GM21367 (cell line): ENCODE results near the gene GNAS-AS1.

Experiments used
- ATAC-seq: cut with Tn5 transposase; IDR thresholded peaks from one replicate; pipeline ENCODE4 v1.9.1; 2021; ENCODE audit not compliant: unreplicated experiment

The GNAS-AS1 gene

GRCh38 chr20:58886546-58886945 lies 35.8 kb upstream of the GNAS-AS1 start:
- no peak for ATAC-seq

DNA sequence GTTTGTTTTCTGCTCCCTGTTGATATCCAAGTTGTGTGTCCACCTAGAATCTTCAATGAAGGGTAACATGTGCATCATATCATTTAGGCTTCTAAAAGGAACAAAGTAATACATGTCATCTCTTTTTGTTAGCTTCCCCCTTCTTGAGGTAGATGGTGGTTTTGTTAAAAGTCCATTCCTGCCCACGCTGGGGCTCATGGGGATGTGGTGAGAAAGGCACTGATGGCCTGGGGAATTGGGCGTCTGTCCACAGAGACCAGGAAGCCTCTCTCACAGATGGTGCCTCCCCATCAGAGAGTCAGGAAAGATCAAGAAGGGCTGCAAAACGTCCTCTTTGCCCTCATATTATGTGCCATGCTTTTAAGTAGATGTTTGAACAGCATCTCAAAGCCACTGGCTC lies 34.3 kb upstream of the GNAS-AS1 start:
- no peak for ATAC-seq

- ATAC-seq = no peak
These were observed 32.6 kb upstream of the GNAS-AS1 start for GRCh38 chr20:58883241-58883691.

- no peak for ATAC-seq
These were observed 32.0 kb upstream of the GNAS-AS1 start for GRCh38 chr20:58882704-58883089.

DNA sequence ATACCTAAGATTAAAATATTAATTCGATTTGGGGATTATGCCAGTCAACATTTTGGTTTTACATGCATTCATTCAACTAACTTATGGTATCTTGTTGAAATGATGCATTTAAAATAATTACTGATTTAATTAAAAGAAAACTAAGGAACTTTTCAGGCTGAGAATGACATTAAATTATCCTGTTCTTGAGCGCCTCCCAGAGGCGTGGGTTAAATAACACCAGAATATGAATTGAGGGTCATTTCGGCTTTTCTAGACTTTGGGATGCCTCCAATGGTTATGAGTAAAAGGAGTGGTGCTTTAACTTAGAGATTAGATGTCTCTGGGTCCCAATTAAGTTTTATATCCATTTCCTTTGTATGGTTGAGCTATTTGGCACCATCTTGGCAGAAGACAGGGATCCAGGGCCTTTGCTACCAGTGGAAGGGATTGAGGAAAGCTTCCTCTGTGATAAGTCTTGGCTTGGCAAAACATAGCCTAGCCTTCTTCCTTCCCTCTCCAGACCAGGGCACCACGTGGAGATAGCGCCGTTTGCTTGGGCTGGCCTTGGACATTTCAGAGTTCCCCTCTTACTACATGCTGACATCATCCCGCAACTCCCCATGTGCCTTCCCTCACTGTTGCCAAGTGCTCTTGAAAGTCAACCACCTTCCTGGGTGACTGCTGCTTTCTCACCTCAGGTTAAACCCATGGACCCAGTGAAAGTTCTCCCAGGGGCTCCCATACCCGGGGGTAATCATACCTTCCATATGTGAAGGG lies 30.5 kb upstream of the GNAS-AS1 start:
- no peak for ATAC-seq

GRCh38 chr20:58880441-58880840 lies 29.7 kb upstream of the GNAS-AS1 start:
- ATAC-seq = no peak

DNA sequence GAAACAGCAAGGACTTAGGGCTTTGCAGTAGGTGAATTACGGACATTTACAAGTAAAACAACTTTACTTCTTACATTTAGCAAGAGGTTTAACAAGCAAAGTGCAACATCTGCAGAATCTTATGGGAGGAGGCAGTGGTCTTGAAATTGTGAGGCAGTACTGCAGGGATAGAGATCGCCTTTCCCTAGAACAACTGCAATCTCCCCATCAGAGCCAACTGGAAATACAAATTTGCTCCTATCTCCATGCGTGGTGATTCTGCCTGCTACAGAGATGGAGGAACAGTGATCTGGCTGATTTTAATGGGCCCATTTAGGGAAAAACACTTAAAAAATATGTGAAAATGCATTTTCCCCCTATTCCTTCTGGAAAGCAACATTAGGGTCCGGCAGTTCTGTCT lies 27.7 kb upstream of the GNAS-AS1 start:
- ATAC-seq = no peak

GRCh38 chr20:58877976-58878360 lies 27.3 kb upstream of the GNAS-AS1 start:
- no peak for ATAC-seq

DNA sequence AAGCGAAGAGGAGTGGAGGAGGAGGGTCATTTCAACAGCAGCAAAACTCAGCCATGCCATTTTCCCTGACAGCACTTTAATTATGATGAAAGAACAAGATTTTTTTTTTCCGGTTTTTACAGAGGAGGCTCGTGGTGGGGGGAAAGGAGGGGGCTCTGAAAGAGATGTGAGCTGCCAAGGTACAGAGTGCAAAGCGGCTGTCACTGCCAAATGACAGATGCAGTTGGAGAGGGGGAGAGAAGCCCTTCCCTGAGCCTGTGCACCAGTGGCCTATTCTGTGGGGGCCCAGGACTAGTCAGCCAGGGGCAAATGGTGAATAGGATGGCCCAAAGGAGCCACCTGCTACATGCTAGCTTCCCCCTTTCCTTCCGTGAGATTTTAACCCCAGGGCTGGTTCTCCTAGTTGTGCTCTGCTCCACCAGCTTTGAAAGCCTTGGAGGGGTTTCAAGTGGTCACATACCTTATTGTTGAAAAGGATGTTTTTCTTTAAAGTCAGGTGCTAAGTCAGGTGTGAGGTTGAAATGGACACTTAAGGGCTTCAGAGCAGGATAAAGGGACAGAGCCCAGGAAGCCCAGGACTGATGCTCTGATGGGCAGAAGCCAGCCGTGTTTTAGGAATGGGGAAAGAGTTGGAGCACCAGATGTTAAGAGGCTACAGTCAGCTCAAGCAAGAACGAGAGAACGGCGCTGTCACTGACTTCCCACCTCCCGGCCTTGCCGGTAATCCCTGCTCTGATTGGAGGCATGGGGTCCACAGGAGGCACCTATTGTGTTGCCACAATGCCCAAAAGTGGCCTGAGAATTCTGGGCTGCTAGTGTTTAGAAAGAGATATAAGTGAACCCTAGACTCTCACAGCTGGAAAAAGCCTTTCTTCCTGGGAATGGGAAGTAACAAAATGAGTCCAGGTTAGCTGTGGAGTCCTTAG lies 26.6 kb upstream of the GNAS-AS1 start:
- no peak for ATAC-seq

GRCh38 chr20:58876437-58876836 lies 25.7 kb upstream of the GNAS-AS1 start:
- ATAC-seq = no peak

DNA sequence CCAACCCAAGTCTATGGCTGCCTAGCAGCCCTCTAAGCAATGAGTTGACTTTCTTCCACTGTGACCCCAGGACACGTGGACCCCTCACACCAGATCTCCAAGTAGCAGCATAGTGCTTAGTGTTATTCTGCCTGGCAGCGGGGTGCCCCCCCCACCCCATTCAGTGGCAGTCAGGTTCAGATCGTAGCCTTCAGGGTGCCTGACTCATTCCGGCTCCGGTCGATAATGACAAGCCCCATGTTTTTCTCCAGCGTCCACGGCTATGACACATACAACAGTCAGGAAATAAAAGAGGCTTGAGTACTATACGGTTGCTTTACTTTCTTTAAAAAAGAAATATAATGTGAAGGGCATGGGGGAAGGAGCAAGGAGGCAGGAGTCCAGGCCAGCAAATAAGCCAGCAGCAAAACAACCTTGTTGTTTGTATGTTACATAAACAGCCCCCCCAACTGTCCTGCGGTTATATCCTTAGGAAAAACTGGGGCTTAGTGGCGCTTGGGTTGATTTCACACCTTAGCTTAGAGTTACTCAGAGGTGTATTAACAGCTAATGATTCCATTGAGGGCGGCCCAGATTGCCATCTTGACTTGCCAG lies 24.9 kb upstream of the GNAS-AS1 start:
- ATAC-seq = no peak

DNA sequence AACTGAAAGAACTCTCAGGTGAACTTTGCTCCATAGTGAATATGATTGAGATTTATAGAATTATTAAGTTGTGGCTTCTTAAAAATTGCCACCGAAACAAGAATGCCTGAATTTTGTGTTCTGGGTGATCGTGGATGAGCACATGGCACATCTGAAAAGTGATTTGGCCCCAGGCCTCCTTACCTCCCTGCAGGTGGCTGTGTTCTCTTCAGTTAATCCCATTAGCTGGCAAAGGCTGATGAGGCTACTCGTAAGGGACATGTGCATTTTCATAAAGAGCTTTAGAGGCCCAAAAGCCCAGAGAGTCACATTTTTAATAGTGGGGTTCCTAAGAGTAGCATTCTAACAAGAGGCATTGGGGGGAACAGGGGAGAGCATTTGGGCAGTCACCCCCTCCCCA lies 24.4 kb upstream of the GNAS-AS1 start:
- no peak for ATAC-seq

DNA sequence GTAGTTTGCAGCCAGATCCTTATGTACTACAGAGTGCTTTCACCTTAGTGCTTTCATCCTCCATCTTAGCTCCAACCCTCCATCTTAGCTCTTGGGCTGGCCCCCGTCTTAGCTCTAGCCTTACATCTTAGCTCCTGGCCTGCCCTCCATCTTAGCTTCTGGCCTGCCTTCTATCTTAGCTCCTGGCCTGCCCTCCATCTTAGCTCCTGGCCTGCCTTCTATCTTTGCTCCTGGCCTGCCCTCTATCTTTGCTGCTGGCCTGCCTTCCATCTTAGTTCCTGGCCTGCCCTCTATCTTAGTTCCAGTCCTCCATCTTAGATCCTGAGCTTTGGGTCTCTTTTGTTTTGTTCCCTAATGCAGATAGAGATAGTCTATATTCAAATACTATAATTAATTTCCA lies 23.8 kb upstream of the GNAS-AS1 start:
- ATAC-seq = no peak

DNA sequence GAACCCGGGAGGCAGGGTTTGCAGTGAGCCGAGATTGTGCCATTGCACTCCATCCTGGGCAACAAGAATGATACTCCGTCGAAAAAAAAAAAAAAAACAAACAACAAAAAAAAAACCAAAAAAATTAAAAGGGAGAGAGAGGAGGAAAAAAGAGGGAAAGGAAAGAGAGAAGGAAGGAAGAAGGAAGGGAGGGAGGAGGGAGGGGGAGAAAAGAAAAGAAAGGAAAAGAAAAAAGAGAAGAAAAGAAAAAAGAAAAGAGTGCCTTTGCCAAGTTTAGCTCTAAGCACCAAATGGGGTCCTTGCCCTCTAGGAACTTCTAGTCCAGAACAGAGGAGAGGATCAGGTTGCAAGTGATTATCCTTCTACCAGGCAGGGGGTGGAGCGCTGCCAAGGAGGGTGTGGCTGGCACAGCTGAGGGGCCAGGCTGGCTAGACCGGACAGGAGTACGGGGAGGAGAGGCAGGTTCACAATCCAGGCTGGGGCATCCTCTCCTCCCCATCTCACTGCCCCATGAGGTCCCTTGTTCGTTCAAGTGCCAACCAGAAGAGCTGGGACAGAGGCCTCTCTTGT lies 20.9 kb upstream of the GNAS-AS1 start:
- no peak for ATAC-seq

GRCh38 chr20:58870293-58871014 lies 19.8 kb upstream of the GNAS-AS1 start:
- ATAC-seq = no peak

GRCh38 chr20:58869662-58870227 lies 19.0 kb upstream of the GNAS-AS1 start:
- ATAC-seq = no peak

GRCh38 chr20:58868795-58869194 lies 18.1 kb upstream of the GNAS-AS1 start:
- ATAC-seq = no peak

- ATAC-seq = no peak
These were observed 16.5 kb upstream of the GNAS-AS1 start for GRCh38 chr20:58867211-58867610.

GRCh38 chr20:58865843-58866242 lies 15.1 kb upstream of the GNAS-AS1 start:
- no peak for ATAC-seq

GRCh38 chr20:58864346-58864745 lies 13.6 kb upstream of the GNAS-AS1 start:
- no peak for ATAC-seq
